Superior temporal gyrus (tissue), 1 donor: ENCODE data around the gene SNRK.

ENCODE experiments used
- DNase-seq: peaks from one replicate; pipeline ENCODE4 v3.0.0-alpha.2; 2016; ENCODE audit errors: extremely low spot score

The SNRK gene

GRCh38 chr3:43372007-43372740 lies 85.8 kb downstream of the SNRK start:
- no peak for DNase-seq

- DNase-seq, result no peak
Observed at GRCh38 chr3:43372809-43373559, 86.6 kb downstream of the SNRK start.

GRCh38 chr3:43373560-43373928 lies 87.2 kb downstream of the SNRK start:
- DNase-seq, result no peak

- no peak for DNase-seq
Observed at GRCh38 chr3:43378066-43378935, 92.0 kb downstream of the SNRK start.

GRCh38 chr3:43379343-43379742 lies 93.0 kb downstream of the SNRK start:
- no peak for DNase-seq

GRCh38 chr3:43388175-43388574 lies 101.8 kb downstream of the SNRK start:
- DNase-seq, result no peak

- DNase-seq, result no peak
Observed at GRCh38 chr3:43388915-43389314, 102.6 kb downstream of the SNRK start.

- no peak for DNase-seq
Observed at GRCh38 chr3:43389388-43390254, 103.3 kb downstream of the SNRK start.

- no peak for DNase-seq
Observed at GRCh38 chr3:43390255-43390588, 103.9 kb downstream of the SNRK start.

GRCh38 chr3:43391621-43392020 lies 105.3 kb downstream of the SNRK start:
- no peak for DNase-seq

- no peak for DNase-seq
Observed at GRCh38 chr3:43394041-43394554, 107.8 kb downstream of the SNRK start.

- no peak for DNase-seq
Observed at GRCh38 chr3:43399034-43399433, 112.7 kb downstream of the SNRK start.

- DNase-seq, result no peak
Observed at GRCh38 chr3:43400167-43400566, 113.8 kb downstream of the SNRK start.
